Stimulated activated naive CD4-positive, alpha-beta T cell (primary cell): ENCODE results near the gene ERCC1.

ENCODE experiments used
- DNase-seq, 6 experiments: peaks; one replicate each; lab custom pipeline; 2025; lab: John Stamatoyannopoulos, UW

The ERCC1 gene

GRCh38 chr19:45364696-45365095, 59.0 kb downstream of the ERCC1 start:
- DNase-seq, result no peak

DNA sequence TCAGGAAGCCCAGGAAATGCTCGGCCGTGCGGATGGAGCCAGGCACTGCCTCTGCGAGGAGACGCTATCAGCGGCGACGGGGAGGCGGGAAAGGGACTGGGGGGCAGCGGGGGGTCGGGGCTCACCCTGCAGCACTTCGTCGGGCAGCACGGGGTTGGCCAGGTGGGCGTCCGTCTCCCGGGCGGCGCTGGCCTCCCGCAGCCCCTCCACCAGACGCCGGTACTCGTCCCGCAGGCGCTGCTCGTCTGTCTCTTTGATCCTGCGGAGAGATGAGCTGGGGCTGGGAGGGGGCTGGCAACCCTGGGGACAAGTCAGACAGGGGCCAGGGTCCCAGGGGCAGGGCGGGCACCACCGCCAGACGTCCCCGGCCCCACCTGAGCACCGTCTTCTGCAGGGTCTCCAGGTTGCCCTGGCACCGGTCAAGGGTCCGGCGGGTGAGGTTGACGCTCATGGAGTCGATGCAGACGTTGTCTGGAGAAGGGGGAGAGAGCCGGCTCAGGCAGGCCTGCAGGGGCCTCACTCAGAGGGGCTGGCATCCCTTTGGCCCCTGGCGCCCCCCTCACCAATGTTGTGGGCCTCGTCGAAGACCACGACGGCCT, 59.8 kb downstream of the ERCC1 start:
- no peak for DNase-seq

DNA sequence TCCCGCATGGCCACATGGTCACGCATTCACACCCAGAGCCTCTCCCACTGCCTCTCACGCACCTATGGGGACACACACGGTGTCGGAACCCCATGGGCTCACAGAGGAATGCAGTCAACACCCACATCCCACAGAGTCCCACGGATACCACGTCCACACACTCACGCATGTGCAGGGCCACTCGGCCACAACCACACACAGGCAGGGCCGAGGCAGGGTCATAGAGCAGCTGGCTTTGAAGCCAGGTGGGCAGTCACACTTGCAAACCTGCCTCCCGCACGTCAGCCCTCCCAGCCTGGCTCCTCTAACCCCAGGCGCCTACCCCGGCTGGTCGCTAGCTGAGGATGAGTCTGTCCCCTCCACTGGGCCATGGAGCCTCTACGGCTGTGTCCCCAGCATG, 61.4 kb downstream of the ERCC1 start:
- no peak for DNase-seq

- no peak for DNase-seq
These were observed 62.1 kb downstream of the ERCC1 start for GRCh38 chr19:45361608-45362007.

GRCh38 chr19:45358213-45358792, 65.4 kb downstream of the ERCC1 start:
- no peak for DNase-seq

- no peak for DNase-seq
These were observed 66.3 kb downstream of the ERCC1 start for GRCh38 chr19:45357445-45357783.
